ENCODE data around the gene CALCOCO2.

DNA sequence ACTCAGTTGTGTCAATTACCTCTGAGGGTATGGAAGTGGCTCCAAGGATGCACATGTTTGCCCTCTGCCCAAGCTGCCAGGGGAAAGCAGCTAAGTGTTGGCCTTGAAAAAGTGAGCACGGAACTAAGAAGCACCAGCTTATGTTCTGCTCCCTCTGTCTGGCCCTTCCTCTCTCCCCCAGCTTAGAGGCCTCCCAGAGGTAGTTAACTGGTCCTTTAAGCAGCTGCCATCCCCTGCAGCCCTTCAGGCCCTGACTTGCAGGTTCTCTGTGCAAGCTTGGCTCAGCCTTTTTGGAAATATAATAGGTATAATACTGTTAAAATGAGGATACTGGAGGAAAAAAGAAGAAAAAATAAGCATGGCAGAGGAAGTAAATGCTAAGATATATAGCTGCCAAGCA, 70.4 kb downstream of the CALCOCO2 start:
- TF ChIP-seq, protein P1, sequence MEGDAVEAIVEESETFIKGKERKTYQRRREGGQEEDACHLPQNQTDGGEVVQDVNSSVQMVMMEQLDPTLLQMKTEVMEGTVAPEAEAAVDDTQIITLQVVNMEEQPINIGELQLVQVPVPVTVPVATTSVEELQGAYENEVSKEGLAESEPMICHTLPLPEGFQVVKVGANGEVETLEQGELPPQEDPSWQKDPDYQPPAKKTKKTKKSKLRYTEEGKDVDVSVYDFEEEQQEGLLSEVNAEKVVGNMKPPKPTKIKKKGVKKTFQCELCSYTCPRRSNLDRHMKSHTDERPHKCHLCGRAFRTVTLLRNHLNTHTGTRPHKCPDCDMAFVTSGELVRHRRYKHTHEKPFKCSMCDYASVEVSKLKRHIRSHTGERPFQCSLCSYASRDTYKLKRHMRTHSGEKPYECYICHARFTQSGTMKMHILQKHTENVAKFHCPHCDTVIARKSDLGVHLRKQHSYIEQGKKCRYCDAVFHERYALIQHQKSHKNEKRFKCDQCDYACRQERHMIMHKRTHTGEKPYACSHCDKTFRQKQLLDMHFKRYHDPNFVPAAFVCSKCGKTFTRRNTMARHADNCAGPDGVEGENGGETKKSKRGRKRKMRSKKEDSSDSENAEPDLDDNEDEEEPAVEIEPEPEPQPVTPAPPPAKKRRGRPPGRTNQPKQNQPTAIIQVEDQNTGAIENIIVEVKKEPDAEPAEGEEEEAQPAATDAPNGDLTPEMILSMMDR (IDR thresholded peaks at IDR 0.05; ENCODE audit: insufficient read depth, low read length) = no peak
- TF ChIP-seq POLR2AphosphoS5 (IDR thresholded peaks at IDR 0.05; ENCODE audit: low read depth) (no peak), GABPA (IDR thresholded peaks at IDR 0.05; ENCODE audit: low read depth) (no peak)
- TF ChIP-seq, protein P2, sequence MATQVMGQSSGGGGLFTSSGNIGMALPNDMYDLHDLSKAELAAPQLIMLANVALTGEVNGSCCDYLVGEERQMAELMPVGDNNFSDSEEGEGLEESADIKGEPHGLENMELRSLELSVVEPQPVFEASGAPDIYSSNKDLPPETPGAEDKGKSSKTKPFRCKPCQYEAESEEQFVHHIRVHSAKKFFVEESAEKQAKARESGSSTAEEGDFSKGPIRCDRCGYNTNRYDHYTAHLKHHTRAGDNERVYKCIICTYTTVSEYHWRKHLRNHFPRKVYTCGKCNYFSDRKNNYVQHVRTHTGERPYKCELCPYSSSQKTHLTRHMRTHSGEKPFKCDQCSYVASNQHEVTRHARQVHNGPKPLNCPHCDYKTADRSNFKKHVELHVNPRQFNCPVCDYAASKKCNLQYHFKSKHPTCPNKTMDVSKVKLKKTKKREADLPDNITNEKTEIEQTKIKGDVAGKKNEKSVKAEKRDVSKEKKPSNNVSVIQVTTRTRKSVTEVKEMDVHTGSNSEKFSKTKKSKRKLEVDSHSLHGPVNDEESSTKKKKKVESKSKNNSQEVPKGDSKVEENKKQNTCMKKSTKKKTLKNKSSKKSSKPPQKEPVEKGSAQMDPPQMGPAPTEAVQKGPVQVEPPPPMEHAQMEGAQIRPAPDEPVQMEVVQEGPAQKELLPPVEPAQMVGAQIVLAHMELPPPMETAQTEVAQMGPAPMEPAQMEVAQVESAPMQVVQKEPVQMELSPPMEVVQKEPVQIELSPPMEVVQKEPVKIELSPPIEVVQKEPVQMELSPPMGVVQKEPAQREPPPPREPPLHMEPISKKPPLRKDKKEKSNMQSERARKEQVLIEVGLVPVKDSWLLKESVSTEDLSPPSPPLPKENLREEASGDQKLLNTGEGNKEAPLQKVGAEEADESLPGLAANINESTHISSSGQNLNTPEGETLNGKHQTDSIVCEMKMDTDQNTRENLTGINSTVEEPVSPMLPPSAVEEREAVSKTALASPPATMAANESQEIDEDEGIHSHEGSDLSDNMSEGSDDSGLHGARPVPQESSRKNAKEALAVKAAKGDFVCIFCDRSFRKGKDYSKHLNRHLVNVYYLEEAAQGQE (IDR thresholded peaks at IDR 0.05; ENCODE audit: insufficient replicate concordance, low read depth) = no peak

Measured in HL-60 (cell line).